HG03039 (cell line): ENCODE measurements around the gene RNF114.
"Not testable (repeated sequence)": the region's sequence is repeated elsewhere in the genome, so short reads cannot be mapped to it uniquely, and the experiment has no call there.

Source experiments
- ATAC-seq: cut with Tn5 transposase; IDR thresholded peaks from one replicate; pipeline ENCODE4 v1.9.1; 2021; ENCODE audit warnings: mild to moderate bottlenecking, moderate library complexity; ENCODE audit not compliant: unreplicated experiment

Gene RNF114

GRCh38 chr20:49961413-49961812, 25.2 kb downstream of the RNF114 start:
- no peak for ATAC-seq

- ATAC-seq, result no peak
These were observed 29.0 kb downstream of the RNF114 start for GRCh38 chr20:49964964-49965780.

- ATAC-seq, result no peak
These were observed 29.6 kb downstream of the RNF114 start for GRCh38 chr20:49965781-49966305.

- ATAC-seq, result no peak
These were observed 30.7 kb downstream of the RNF114 start for GRCh38 chr20:49966861-49967260.

- no peak for ATAC-seq
These were observed 33.0 kb downstream of the RNF114 start for GRCh38 chr20:49969234-49969633.

GRCh38 chr20:49969946-49970345, 33.7 kb downstream of the RNF114 start:
- ATAC-seq, result no peak

- ATAC-seq, result no peak
These were observed 34.3 kb downstream of the RNF114 start for GRCh38 chr20:49970498-49970897.

- ATAC-seq, result no peak
These were observed 37.8 kb downstream of the RNF114 start for GRCh38 chr20:49973981-49974380.

- ATAC-seq, result no peak
These were observed 40.3 kb downstream of the RNF114 start for GRCh38 chr20:49976542-49976941.

- not testable (repeated sequence) for ATAC-seq
These were observed 41.5 kb downstream of the RNF114 start for GRCh38 chr20:49977740-49978139.

- no peak for ATAC-seq
These were observed 42.5 kb downstream of the RNF114 start for GRCh38 chr20:49978685-49979029.

GRCh38 chr20:49979030-49979832, 43.0 kb downstream of the RNF114 start:
- no peak for ATAC-seq

- ATAC-seq, result no peak
These were observed 44.2 kb downstream of the RNF114 start for GRCh38 chr20:49980140-49981008.

- no peak for ATAC-seq
These were observed 45.2 kb downstream of the RNF114 start for GRCh38 chr20:49981218-49982071.

GRCh38 chr20:49982072-49982345, 45.8 kb downstream of the RNF114 start:
- no peak for ATAC-seq

- peak; percentile 80 for ATAC-seq
These were observed 46.3 kb downstream of the RNF114 start, which contains the start of gene SNAI1 for GRCh38 chr20:49982346-49983122. SNAI1 (plus strand) TSS chr20:49982980; CDS start chr20:49983060, 80 bp downstream.

- ATAC-seq, result no peak
These were observed 47.1 kb downstream of the RNF114 start for GRCh38 chr20:49983123-49983847.

- no peak for ATAC-seq
These were observed 47.7 kb downstream of the RNF114 start for GRCh38 chr20:49983848-49984408.
